ENCODE data around the gene ACAP1. TPM values are rescaled to one million over a fixed set of nuclear protein-coding genes. Genes with fewer than 3 reads are reported as not detected.

The ACAP1 gene
- total RNA-seq, 1 experiment from 2014 or later: 58.6 TPM

DNA sequence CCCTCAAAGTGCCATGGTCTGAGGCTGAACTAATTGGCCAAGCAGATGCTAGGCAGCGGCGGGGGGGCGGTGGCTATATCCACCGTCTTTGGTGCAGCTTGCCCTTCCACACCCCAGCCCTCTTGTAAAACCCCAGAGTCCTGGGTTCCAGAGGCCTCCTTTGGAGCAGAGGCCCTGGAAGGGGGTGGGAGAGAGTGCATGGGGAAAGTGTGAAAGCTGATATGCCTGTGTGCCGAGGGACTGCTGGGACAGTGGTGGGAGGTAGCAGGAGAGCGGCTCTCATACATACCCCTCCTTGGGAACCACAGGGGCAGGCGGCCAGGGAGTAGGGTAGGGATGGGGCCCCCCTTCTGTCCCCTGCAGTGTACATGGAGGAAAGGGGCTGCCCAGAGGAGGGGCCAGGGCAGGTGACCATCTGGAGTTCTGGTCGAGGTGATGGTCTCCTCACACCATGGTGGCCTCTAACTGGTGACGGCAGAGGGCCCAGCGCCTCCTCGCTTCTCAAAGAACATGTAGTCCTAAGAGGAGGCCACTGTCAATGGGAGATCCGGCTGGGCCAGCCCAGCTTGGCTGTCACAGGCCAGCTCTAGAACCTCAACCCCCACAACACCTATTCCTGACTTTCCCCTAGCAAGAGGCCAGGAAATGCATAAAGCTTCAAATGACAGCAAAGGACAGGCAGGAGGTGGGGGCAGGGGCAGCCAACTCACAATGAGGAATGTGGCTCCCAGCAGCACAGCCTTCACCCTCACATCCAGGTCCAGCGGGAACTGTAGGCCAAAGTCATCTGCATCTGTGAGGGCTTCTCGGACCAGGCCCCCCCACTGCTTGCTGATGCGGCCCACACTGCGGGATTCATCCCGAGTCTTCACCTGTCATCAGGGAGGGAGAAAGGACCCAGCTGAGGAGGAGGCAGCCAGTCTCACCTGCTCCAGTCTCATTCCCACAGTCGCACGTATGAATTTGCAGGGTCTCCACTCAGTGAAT is 53.9 kb downstream of the ACAP1 start:
- no peak overlapping the region for H3K4me3 Mint-ChIP-seq
- no peak overlapping the region for H3K27ac Mint-ChIP-seq
- peaks cover 20% of the 10 kb centered on the region for H3K36me3 Mint-ChIP-seq
- CTCF ChIA-PET: no interaction called here
- POLR2A ChIA-PET: no interaction called here
- TF ChIP-seq, protein P1, sequence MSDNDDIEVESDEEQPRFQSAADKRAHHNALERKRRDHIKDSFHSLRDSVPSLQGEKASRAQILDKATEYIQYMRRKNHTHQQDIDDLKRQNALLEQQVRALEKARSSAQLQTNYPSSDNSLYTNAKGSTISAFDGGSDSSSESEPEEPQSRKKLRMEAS (CRISPR knock-in tag; IDR thresholded peaks at IDR 0.05): no peak
- TF ChIP-seq, protein P2, sequence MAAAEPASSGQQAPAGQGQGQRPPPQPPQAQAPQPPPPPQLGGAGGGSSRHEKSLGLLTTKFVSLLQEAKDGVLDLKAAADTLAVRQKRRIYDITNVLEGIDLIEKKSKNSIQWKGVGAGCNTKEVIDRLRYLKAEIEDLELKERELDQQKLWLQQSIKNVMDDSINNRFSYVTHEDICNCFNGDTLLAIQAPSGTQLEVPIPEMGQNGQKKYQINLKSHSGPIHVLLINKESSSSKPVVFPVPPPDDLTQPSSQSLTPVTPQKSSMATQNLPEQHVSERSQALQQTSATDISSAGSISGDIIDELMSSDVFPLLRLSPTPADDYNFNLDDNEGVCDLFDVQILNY (CRISPR knock-in tag; IDR thresholded peaks at IDR 0.05): no peak
- TF ChIP-seq TEAD1 (CRISPR knock-in tag; IDR thresholded peaks at IDR 0.05) (no peak), NFE2L1 (CRISPR knock-in tag; IDR thresholded peaks at IDR 0.05) (no peak), SP1 (CRISPR knock-in tag; conservative IDR thresholded peaks at IDR 0.05) (no peak), OVOL2 (CRISPR knock-in tag; IDR thresholded peaks at IDR 0.05; ENCODE audit: borderline replicate concordance) (no peak), SOX15 (CRISPR knock-in tag; IDR thresholded peaks at IDR 0.05) (no peak), ZNF121 (CRISPR knock-in tag; IDR thresholded peaks at IDR 0.05) (no peak), NR1H2 (CRISPR knock-in tag; IDR thresholded peaks at IDR 0.05) (no peak), GRHL2 (CRISPR knock-in tag; IDR thresholded peaks at IDR 0.05; ENCODE audit: insufficient replicate concordance, severe bottlenecking) (no peak), CREB1 (CRISPR knock-in tag; IDR thresholded peaks at IDR 0.05) (no peak), IRF2 (CRISPR knock-in tag; IDR thresholded peaks at IDR 0.05; ENCODE audit: borderline replicate concordance, low read depth) (no peak), ETV6 (CRISPR knock-in tag; IDR thresholded peaks at IDR 0.05) (no peak)
- TF ChIP-seq, protein P3, sequence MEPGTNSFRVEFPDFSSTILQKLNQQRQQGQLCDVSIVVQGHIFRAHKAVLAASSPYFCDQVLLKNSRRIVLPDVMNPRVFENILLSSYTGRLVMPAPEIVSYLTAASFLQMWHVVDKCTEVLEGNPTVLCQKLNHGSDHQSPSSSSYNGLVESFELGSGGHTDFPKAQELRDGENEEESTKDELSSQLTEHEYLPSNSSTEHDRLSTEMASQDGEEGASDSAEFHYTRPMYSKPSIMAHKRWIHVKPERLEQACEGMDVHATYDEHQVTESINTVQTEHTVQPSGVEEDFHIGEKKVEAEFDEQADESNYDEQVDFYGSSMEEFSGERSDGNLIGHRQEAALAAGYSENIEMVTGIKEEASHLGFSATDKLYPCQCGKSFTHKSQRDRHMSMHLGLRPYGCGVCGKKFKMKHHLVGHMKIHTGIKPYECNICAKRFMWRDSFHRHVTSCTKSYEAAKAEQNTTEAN (CRISPR knock-in tag; IDR thresholded peaks at IDR 0.05): no peak
- TF ChIP-seq, protein P4, sequence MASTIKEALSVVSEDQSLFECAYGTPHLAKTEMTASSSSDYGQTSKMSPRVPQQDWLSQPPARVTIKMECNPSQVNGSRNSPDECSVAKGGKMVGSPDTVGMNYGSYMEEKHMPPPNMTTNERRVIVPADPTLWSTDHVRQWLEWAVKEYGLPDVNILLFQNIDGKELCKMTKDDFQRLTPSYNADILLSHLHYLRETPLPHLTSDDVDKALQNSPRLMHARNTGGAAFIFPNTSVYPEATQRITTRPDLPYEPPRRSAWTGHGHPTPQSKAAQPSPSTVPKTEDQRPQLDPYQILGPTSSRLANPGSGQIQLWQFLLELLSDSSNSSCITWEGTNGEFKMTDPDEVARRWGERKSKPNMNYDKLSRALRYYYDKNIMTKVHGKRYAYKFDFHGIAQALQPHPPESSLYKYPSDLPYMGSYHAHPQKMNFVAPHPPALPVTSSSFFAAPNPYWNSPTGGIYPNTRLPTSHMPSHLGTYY (CRISPR knock-in tag; IDR thresholded peaks at IDR 0.05): no peak
- TF ChIP-seq, protein P5, sequence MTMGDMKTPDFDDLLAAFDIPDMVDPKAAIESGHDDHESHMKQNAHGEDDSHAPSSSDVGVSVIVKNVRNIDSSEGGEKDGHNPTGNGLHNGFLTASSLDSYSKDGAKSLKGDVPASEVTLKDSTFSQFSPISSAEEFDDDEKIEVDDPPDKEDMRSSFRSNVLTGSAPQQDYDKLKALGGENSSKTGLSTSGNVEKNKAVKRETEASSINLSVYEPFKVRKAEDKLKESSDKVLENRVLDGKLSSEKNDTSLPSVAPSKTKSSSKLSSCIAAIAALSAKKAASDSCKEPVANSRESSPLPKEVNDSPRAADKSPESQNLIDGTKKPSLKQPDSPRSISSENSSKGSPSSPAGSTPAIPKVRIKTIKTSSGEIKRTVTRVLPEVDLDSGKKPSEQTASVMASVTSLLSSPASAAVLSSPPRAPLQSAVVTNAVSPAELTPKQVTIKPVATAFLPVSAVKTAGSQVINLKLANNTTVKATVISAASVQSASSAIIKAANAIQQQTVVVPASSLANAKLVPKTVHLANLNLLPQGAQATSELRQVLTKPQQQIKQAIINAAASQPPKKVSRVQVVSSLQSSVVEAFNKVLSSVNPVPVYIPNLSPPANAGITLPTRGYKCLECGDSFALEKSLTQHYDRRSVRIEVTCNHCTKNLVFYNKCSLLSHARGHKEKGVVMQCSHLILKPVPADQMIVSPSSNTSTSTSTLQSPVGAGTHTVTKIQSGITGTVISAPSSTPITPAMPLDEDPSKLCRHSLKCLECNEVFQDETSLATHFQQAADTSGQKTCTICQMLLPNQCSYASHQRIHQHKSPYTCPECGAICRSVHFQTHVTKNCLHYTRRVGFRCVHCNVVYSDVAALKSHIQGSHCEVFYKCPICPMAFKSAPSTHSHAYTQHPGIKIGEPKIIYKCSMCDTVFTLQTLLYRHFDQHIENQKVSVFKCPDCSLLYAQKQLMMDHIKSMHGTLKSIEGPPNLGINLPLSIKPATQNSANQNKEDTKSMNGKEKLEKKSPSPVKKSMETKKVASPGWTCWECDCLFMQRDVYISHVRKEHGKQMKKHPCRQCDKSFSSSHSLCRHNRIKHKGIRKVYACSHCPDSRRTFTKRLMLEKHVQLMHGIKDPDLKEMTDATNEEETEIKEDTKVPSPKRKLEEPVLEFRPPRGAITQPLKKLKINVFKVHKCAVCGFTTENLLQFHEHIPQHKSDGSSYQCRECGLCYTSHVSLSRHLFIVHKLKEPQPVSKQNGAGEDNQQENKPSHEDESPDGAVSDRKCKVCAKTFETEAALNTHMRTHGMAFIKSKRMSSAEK (CRISPR knock-in tag; IDR thresholded peaks at IDR 0.05; ENCODE audit: borderline replicate concordance): no peak
- H3K9me3 Mint-ChIP-seq: no peaks in the 10 kb centered on the region
- no peak for ATAC-seq
- H3K4me1 Mint-ChIP-seq: peaks cover 11% of the 10 kb centered on the region
- DNase-seq (ENCODE audit: low spot score): no peak
- H3K27me3 Mint-ChIP-seq (ENCODE audit: low read depth): no peaks in the 10 kb centered on the region; the same call in 1 of the 2 replicates

DNA sequence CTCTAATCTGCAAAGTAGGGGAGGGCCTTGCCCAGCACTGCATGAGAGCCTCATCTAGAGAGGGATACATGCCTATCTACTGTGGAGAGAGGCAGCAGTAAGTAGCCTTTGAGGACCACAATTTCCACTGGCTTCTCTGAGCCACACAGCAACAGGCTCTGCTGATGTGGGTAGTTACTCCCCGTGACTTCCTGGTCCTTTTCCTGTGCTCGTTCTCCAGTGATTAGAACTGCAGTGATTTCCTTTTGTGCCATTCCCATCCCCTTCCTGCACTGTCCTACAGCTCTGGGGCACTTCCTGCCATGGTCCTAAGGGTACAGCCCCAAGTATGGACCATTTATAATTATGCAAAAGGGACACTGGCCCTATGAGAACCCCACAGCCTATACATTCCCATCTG is 55.0 kb downstream of the ACAP1 start:
- Mint-ChIP-seq H3K27ac (no peak overlapping the region), H3K9me3 (no peaks in the 10 kb centered on the region), H3K4me3 (no peak overlapping the region), H3K27me3 (ENCODE audit: low read depth) (no peaks in the 10 kb centered on the region; the same call in 1 of the 2 replicates), H3K36me3 (peaks cover 20% of the 10 kb centered on the region), H3K4me1 (peaks cover 11% of the 10 kb centered on the region)
- POLR2A ChIA-PET: no interaction called here
- DNase-seq (ENCODE audit: low spot score) (no peak), ATAC-seq (no peak)
- CTCF ChIA-PET: no interaction called here
- TF ChIP-seq ZNF121 (CRISPR knock-in tag; IDR thresholded peaks at IDR 0.05) (no peak), NR1H2 (CRISPR knock-in tag; IDR thresholded peaks at IDR 0.05) (no peak), TEAD4 (CRISPR knock-in tag; IDR thresholded peaks at IDR 0.05) (no peak)
- TF ChIP-seq, protein P6, sequence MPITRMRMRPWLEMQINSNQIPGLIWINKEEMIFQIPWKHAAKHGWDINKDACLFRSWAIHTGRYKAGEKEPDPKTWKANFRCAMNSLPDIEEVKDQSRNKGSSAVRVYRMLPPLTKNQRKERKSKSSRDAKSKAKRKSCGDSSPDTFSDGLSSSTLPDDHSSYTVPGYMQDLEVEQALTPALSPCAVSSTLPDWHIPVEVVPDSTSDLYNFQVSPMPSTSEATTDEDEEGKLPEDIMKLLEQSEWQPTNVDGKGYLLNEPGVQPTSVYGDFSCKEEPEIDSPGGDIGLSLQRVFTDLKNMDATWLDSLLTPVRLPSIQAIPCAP (CRISPR knock-in tag; IDR thresholded peaks at IDR 0.05): no peak
- TF ChIP-seq, protein P7, sequence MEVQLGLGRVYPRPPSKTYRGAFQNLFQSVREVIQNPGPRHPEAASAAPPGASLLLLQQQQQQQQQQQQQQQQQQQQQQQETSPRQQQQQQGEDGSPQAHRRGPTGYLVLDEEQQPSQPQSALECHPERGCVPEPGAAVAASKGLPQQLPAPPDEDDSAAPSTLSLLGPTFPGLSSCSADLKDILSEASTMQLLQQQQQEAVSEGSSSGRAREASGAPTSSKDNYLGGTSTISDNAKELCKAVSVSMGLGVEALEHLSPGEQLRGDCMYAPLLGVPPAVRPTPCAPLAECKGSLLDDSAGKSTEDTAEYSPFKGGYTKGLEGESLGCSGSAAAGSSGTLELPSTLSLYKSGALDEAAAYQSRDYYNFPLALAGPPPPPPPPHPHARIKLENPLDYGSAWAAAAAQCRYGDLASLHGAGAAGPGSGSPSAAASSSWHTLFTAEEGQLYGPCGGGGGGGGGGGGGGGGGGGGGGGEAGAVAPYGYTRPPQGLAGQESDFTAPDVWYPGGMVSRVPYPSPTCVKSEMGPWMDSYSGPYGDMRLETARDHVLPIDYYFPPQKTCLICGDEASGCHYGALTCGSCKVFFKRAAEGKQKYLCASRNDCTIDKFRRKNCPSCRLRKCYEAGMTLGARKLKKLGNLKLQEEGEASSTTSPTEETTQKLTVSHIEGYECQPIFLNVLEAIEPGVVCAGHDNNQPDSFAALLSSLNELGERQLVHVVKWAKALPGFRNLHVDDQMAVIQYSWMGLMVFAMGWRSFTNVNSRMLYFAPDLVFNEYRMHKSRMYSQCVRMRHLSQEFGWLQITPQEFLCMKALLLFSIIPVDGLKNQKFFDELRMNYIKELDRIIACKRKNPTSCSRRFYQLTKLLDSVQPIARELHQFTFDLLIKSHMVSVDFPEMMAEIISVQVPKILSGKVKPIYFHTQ (CRISPR knock-in tag; IDR thresholded peaks at IDR 0.05): no peak
- TF ChIP-seq, protein P8, sequence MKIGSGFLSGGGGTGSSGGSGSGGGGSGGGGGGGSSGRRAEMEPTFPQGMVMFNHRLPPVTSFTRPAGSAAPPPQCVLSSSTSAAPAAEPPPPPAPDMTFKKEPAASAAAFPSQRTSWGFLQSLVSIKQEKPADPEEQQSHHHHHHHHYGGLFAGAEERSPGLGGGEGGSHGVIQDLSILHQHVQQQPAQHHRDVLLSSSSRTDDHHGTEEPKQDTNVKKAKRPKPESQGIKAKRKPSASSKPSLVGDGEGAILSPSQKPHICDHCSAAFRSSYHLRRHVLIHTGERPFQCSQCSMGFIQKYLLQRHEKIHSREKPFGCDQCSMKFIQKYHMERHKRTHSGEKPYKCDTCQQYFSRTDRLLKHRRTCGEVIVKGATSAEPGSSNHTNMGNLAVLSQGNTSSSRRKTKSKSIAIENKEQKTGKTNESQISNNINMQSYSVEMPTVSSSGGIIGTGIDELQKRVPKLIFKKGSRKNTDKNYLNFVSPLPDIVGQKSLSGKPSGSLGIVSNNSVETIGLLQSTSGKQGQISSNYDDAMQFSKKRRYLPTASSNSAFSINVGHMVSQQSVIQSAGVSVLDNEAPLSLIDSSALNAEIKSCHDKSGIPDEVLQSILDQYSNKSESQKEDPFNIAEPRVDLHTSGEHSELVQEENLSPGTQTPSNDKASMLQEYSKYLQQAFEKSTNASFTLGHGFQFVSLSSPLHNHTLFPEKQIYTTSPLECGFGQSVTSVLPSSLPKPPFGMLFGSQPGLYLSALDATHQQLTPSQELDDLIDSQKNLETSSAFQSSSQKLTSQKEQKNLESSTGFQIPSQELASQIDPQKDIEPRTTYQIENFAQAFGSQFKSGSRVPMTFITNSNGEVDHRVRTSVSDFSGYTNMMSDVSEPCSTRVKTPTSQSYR (CRISPR knock-in tag; IDR thresholded peaks at IDR 0.05): no peak
